Panc1 (cell line): ENCODE data around the gene CDCA7L. TPM values are rescaled to one million over a fixed set of nuclear protein-coding genes. Genes with fewer than 3 reads are reported as not detected.
"Not testable (repeated sequence)": the region's sequence is repeated elsewhere in the genome, so short reads cannot be mapped to it uniquely, and the experiment has no call there.

ENCODE experiments used
- ATAC-seq: fragments of 200-7000 bp; cut with Tn5 transposase; 2 replicates; pipeline ENCODE4 v1.9.1; 2020; ENCODE audit warnings: mild to moderate bottlenecking, moderate library complexity
- BruUV-seq: library from RNA; stranded (reverse); fragments of 400-500 nt; replicated peaks from 2 replicates; lab custom pipeline; 2021; lab: Mats Ljungman, UMichigan
- CTCF ChIA-PET: fragments of 300-600 bp; sonication (Branson Sonifier 250); formaldehyde crosslinking; loops from one replicate; lab custom pipeline; 2022; ENCODE audit warnings: antibody characterized with exemption; lab: Charles Lee
- POLR2A ChIA-PET: fragments of 300-600 bp; sonication (Branson Sonifier 250); formaldehyde crosslinking; loops from one replicate; lab custom pipeline; 2022; ENCODE audit warnings: antibody characterized with exemption; lab: Charles Lee
- DNase-seq: peaks from one replicate; pipeline ENCODE4 v3.0.0-alpha.2; 2010; ENCODE audit warnings: low read depth, low spot score
- H3K27ac ChIP-seq: 2 replicates; pipeline ENCODE4 v1.5.1; 2011; ENCODE audit warnings: mild to moderate bottlenecking, low read length, inconsistent platforms
- H3K27me3 ChIP-seq: fragments of 200-500 bp; sonication (Bioruptor generic); 2 replicates; pipeline ENCODE4 v1.6.0; 2014; ENCODE audit warnings: low read length, inconsistent platforms; ENCODE audit not compliant: control insufficient read depth, insufficient read depth
- H3K36me3 ChIP-seq: fragments of 200-500 bp; sonication (Bioruptor generic); 2 replicates; pipeline ENCODE4 v1.5.1; 2014; ENCODE audit warnings: inconsistent platforms, mild to moderate bottlenecking, low read length, moderate library complexity; ENCODE audit not compliant: control insufficient read depth, insufficient read depth
- H3K4me1 ChIP-seq: 2 replicates; pipeline ENCODE4 v1.5.1; 2011; ENCODE audit warnings: inconsistent platforms, mild to moderate bottlenecking, low read length, moderate library complexity; ENCODE audit not compliant: control insufficient read depth, insufficient read depth
- H3K4me3 ChIP-seq, 2 experiments: 2 replicates each; pipeline ENCODE4 v1.5.1; 2011 to 2012; ENCODE audit warnings: low read depth in 2 of 2, low read length in 2 of 2, mild to moderate bottlenecking in 2 of 2, inconsistent platforms in 1 of 2, moderate library complexity in 1 of 2
- H3K9me3 ChIP-seq: fragments of 200-500 bp; sonication (Bioruptor generic); 2 replicates; pipeline ENCODE4 v1.5.1; 2014; ENCODE audit warnings: low read depth, mild to moderate bottlenecking, inconsistent platforms, low read length, moderate library complexity; ENCODE audit not compliant: control insufficient read depth, insufficient read depth
- CTCF ChIP-seq: fragments of 450-650 bp; IDR thresholded peaks from 2 replicates; pipeline ENCODE4 v1.5.1; 2017; ENCODE audit warnings: mild to moderate bottlenecking
- POLR2AphosphoS5 ChIP-seq: IDR thresholded peaks from 2 replicates; pipeline ENCODE4 v1.6.1; 2012; ENCODE audit warnings: mild to moderate bottlenecking, low read depth, low read length, moderate library complexity
- REST ChIP-seq, 2 experiments: IDR thresholded peaks; 2 replicates each; pipeline ENCODE4 v1.6.1; 2011 to 2012; ENCODE audit warnings: low read depth in 2 of 2, control low read depth in 1 of 2, low read length in 1 of 2, mild to moderate bottlenecking in 1 of 2, moderate library complexity in 1 of 2; ENCODE audit not compliant: insufficient read depth in 1 of 2
- SIN3A ChIP-seq: IDR thresholded peaks from 2 replicates; pipeline ENCODE4 v1.6.1; 2012; ENCODE audit warnings: low read depth, mild to moderate bottlenecking, low read length, moderate library complexity, borderline replicate concordance; ENCODE audit not compliant: insufficient read depth
- TCF7L2 ChIP-seq: IDR thresholded peaks from 2 replicates; pipeline ENCODE4 v1.6.1; 2011; ENCODE audit warnings: mild to moderate bottlenecking, low read depth, low read length, inconsistent platforms
- in situ Hi-C: cut with HindIII; loops from 2 replicates; pipeline ENCODE4 v1.10.0; 2016; ENCODE audit warnings: low sequenced_read_pairs, low pct_unique_long_range_greater_than_20kb
- intact Hi-C: fragments of 100-400 bp; cut with micrococcal nuclease; formaldehyde crosslinking; loops from one replicate; pipeline ENCODE4 v1.10.0; 2022; ENCODE audit not compliant: unreplicated experiment
- total RNA-seq: library from RNA; stranded (reverse); gene quantifications from one replicate; pipeline ENCODE4 v1.2.1, GENCODE V29; 2021; ENCODE audit not compliant: unreplicated experiment

The CDCA7L gene
- total RNA-seq, 1 experiment from 2014 or later: 46.1 TPM

GRCh38 chr7:21866731-21867130 is 79.0 kb downstream of the CDCA7L start:
- H3K9me3 ChIP-seq: no peaks in the 10 kb centered on the region

DNA sequence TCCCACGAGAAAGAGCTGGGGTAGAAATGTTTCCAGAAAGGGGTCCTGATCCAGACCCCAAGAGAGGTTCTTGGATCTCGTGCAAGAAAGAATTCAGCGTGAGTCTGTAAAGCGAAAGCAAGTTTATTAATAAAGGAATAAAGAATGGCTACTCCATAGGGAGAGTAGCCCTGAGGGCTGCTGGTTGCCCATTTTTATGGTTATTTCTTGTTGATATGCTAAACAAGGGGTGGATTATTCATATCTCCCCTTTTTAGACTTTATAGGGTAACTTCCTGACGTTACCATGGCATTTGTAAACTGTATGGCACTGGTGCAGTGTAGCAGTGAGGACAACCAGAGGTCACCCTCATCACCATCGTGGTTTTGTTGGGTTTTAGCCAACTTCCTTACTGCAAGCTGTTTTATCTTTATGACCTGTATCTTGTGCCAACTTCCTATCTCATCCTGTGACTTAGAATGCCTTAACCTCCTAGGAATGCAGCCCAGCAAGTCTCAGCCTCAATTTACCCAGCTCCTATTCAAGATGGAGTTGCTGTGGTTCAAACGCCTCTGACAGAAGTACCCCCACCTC is 80.0 kb downstream of the CDCA7L start:
- ATAC-seq, in situ Hi-C loops, H3K9me3 ChIP-seq, POLR2A ChIA-PET, H3K27ac ChIP-seq, H3K4me3 ChIP-seq, H3K36me3 ChIP-seq, DNase-seq, H3K27me3 ChIP-seq, CTCF ChIA-PET, intact Hi-C loops, BruUV-seq, H3K4me1 ChIP-seq: not testable (repeated sequence)

More at GRCh38 chr7:21866731-21867130, 79.0 kb downstream of the CDCA7L start:
- H3K4me3 ChIP-seq: no peak overlapping the region
- no peak overlapping the region for H3K27ac ChIP-seq
- POLR2A ChIA-PET: no interaction called here
- in situ Hi-C loops: no loop called here
- no TSS peak for BruUV-seq
- H3K4me1 ChIP-seq: no peaks in the 10 kb centered on the region
- no peak for TF ChIP-seq SIN3A
- TF ChIP-seq TCF7L2: no peak
- no peak for TF ChIP-seq CTCF
- no peak for TF ChIP-seq POLR2AphosphoS5
- ATAC-seq: no peak
- DNase-seq: no peak
- H3K36me3 ChIP-seq: no peaks in the 10 kb centered on the region
- CTCF ChIA-PET: no interaction called here
- H3K27me3 ChIP-seq: peaks cover under 1% of the 10 kb centered on the region; the same call in 1 of the 2 replicates
- intact Hi-C loops: no loop called here

DNA sequence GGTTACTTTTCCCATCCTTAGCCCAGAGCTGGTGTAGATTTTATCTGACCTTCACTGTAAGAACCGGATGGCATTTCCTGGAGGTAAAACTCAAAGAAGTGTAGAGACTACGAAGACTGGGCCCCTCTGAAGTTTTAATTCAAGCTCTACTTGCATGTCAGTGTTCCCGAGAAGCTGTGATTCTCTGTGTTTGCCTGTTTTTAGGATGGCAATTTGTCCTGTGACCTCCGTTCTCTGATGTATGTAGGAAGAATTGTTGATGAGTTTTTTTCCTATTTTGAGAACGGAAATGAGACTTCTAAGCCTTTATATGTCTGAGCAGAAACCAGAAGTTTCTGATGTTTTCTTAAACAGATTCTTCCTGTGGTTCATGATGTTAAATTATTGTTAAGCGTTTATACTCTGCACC is 94.1 kb downstream of the CDCA7L start:
- no peaks in the 10 kb centered on the region for H3K9me3 ChIP-seq
- ChIA-PET CTCF (no interaction called here), POLR2A (no interaction called here)
- H3K4me1 ChIP-seq: no peaks in the 10 kb centered on the region
- H3K36me3 ChIP-seq: no peaks in the 10 kb centered on the region
- no peaks in the 10 kb centered on the region for H3K27me3 ChIP-seq
- no peak overlapping the region for H3K27ac ChIP-seq
- no peak for DNase-seq
- TF ChIP-seq CTCF: no peak
- TF ChIP-seq POLR2AphosphoS5: no peak
- TF ChIP-seq SIN3A: no peak
- TF ChIP-seq REST (IDR thresholded peaks at IDR 0.05; ENCODE audit: insufficient read depth in 1 of 2, low read depth in 2 of 2, low read length in 1 of 2): no peak
- TF ChIP-seq TCF7L2: no peak
- BruUV-seq: no TSS peak
- in situ Hi-C loops (no loop called here), intact Hi-C loops (no loop called here)
- no peak for ATAC-seq
- H3K4me3 ChIP-seq: no peak overlapping the region
